ENCODE measurements around the gene CPVL.

Gene CPVL

GRCh38 chr7:29003703-29004102, 142.6 kb downstream of the CPVL start:
- DNase-seq (ENCODE audit: low read depth in 2 of 2) = no peak

DNA sequence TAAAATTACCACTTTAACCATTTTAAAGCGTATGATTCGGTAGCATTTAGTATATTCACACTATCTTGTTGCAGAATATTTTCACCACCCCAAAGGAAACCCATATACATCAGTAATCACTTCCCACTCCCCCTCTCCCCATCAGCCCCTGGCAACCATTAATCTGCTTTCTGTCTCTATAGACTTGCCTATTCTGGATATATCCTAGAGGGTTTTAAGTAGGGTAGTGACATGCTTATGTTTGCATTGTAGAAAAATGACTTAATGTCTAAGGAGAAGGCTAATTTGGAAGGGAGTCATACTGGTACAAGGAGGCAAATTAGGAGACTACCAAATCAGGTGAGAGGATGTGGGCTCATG, 145.6 kb downstream of the CPVL start:
- DNase-seq (ENCODE audit: low read depth in 2 of 2) = no peak

- no peak for DNase-seq (ENCODE audit: low read depth in 2 of 2)
Observed at GRCh38 chr7:28999895-29000716, 146.2 kb downstream of the CPVL start.

GRCh38 chr7:28999427-28999826, 146.9 kb downstream of the CPVL start:
- no peak for DNase-seq (ENCODE audit: low read depth in 2 of 2)

GRCh38 chr7:28998105-28998504, 148.2 kb downstream of the CPVL start:
- DNase-seq (ENCODE audit: low read depth in 2 of 2) = no peak

DNA sequence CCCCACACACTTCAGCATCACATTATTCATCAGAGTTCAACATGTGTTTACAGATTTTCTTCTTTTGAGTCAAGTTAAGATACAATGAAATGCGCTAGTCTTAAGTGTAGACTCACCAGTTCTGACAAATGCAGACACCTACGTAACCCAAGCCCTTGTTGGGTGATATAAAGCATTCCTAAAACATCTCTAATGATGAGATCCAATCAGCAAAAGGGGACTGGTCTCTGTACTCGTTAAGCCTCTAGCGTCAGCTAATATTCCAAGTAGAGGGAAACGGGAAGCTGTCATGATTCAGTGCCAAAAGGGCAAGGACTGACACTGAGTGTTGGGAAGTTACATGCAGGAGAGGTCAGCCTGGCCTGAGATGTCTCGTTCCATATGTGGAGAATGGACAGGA, 149.5 kb downstream of the CPVL start:
- no peak for DNase-seq (ENCODE audit: low read depth in 2 of 2)

GRCh38 chr7:28993371-28993770, 153.0 kb downstream of the CPVL start:
- DNase-seq (ENCODE audit: low read depth in 2 of 2) = no peak

GRCh38 chr7:28992798-28993197, 153.5 kb downstream of the CPVL start:
- DNase-seq (ENCODE audit: low read depth in 2 of 2) = no peak

GRCh38 chr7:28990200-28990960, 156.0 kb downstream of the CPVL start:
- no peak for DNase-seq (ENCODE audit: low read depth in 2 of 2)

DNA sequence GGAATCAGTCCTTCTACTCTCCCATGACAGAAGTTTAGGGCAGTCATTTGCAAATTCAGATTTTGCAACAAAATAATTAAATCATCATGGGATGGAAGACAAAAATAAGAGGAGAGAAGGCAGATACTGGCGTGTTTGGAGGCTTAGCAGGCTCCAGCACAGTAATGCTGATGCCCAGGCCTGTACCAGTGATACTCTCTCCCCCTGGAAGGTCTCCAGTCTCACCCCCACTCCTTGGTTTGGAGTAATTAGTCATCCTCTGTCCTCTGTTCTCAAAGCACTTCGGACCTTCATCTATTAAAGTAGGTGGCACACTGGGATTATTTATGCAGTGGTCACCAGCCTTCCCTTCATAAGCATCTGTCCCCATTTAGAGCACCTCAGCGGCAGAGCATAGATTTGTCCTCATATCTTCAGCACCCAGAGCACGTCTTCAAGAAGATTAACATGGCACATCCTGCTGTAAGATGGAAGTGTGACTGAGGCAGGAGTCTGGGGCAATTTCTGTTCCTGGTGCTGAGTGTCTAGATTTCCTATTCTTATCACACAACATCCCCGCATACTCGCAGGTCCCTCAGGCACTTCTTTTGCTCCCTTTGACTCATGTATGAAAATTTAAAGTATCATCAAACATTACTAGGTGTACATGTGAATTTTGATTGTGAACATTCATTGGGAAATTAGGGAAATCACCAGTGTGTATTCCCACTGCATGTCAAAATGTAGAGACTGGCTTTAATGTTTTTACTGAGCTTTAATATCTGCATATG, 156.9 kb downstream of the CPVL start:
- no peak for DNase-seq (ENCODE audit: low read depth in 2 of 2)

DNA sequence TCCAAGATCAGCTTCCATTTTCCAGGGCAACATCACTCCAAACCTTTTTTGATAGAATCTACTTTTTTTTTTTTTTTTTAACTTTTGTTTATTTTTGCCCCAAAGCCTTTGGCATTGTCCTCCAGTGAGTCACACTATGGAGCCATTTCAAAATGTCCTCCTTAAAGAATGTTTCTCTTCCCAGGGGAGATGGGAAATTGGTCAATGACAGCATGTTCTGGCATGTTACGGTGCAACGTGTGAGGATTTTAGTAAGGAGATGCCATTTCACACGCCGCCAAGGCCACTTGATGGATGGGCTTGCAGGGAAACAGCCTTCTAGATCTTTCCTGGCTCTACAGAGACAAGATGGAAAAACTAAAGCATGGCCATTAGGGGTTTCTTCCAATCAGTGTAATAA, 157.5 kb downstream of the CPVL start:
- DNase-seq (ENCODE audit: low read depth in 2 of 2) = no peak

- DNase-seq (ENCODE audit: low read depth in 2 of 2) = no peak
Observed at GRCh38 chr7:28988091-28988490, 158.2 kb downstream of the CPVL start.

- DNase-seq (ENCODE audit: low read depth in 2 of 2) = no peak
Observed at GRCh38 chr7:28986765-28987110, 159.6 kb downstream of the CPVL start.

DNA sequence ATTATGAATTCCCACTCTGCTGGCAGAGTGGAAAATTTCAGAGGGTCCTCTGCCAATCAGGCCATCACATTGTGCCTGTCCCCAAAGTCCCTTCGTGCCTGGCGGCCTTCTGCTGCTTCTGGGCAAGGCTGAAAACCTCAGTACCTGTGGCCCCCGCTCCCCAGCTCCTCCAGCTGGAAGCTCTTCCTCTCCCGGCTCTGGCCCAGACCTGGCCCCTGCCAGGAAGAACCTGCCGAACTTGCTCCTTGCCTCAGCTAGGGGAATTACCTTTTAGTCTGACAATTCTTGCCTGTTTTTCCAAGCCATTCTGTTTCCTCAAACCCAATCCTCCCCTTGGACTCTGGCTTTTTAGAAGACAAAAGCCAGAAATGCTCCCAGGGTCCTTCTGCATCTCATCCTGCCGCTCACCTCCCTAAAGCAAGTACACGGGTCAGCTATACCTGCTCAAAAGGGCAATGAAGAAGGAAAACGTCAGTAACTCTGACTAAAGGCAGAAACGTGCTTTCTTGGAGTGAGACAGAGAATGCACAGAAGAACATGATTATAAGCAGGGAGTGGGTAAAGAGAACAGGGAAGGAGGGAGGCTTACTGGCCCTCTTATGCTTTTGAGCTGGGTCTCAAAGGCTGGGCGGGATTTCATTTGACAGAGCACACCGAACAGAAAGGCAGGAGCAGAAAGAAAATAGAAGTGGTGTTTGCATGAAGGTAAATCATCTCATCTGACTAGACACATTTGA, 160.1 kb downstream of the CPVL start:
- DNase-seq (ENCODE audit: low read depth in 2 of 2) = no peak

GRCh38 chr7:28984631-28985030, 161.7 kb downstream of the CPVL start:
- no peak for DNase-seq (ENCODE audit: low read depth in 2 of 2)

GRCh38 chr7:28984217-28984616, 162.1 kb downstream of the CPVL start:
- no peak for DNase-seq (ENCODE audit: low read depth in 2 of 2)

GRCh38 chr7:28983396-28984190, 162.7 kb downstream of the CPVL start:
- no peak for DNase-seq (ENCODE audit: low read depth in 2 of 2)

- no peak for DNase-seq (ENCODE audit: low read depth in 2 of 2)
Observed at GRCh38 chr7:28981161-28981465, 165.2 kb downstream of the CPVL start.

- no peak for DNase-seq (ENCODE audit: low read depth in 2 of 2)
Observed at GRCh38 chr7:28980451-28981160, 165.7 kb downstream of the CPVL start.

- no peak for DNase-seq (ENCODE audit: low read depth in 2 of 2)
Observed at GRCh38 chr7:28979776-28980175, 166.6 kb downstream of the CPVL start.

- no peak for DNase-seq (ENCODE audit: low read depth in 2 of 2)
Observed at GRCh38 chr7:28977881-28978280, 168.5 kb downstream of the CPVL start.

Data from stimulated activated CD8-positive, alpha-beta memory T cell treated with anti-CD3 and anti-CD28 coated beads, Interleukin-7, amount 100 ng/mL, for 1 hour (primary cell).